Keratinocyte (primary cell): ENCODE measurements around the gene OTOA.
"Not testable (repeated sequence)": the region's sequence is repeated elsewhere in the genome, so short reads cannot be mapped to it uniquely, and the experiment has no call there.

Experiments
- CTCF ChIP-seq, 3 experiments: IDR thresholded peaks in 1 of 3; conservative IDR thresholded peaks in 1 of 3; optimal IDR thresholded peaks in 1 of 3; 2 replicates in 2 of 3; 3 replicates in 1 of 3; pipeline versions ENCODE3 to v1.5.1; 2011; ENCODE audit warnings: low read length in 3 of 3, mild to moderate bottlenecking in 3 of 3, moderate library complexity in 2 of 3, control low read depth in 1 of 3, inconsistent platforms in 1 of 3; ENCODE audit not compliant: insufficient read depth in 2 of 3; ENCODE audit errors: extremely low read depth in 1 of 3
- EZH2 ChIP-seq: IDR thresholded peaks from one replicate; pipeline ENCODE4 v1.6.1; 2012; ENCODE audit warnings: inconsistent platforms, mild to moderate bottlenecking, low read length, moderate library complexity

- not testable (repeated sequence) for TF ChIP-seq CTCF (optimal IDR thresholded peaks at IDR 0.05 in 1 of 3, IDR thresholded peaks at IDR 0.05 in 1 of 3, conservative IDR thresholded peaks at IDR 0.05 in 1 of 3; ENCODE audit: extremely low read depth in 1 of 3, insufficient read depth in 2 of 3, low read length in 3 of 3); EZH2
These were observed 134.8 kb downstream of the OTOA start for GRCh38 chr16:21798601-21799000.
